K562 (cell line): ENCODE results near the gene PLXNA2. TPM values are rescaled to one million over a fixed set of nuclear protein-coding genes. Genes with fewer than 3 reads are reported as not detected.

Source experiments
- BCLAF1 ChIP-seq, 2 experiments: fragments of 450-650 bp in 1 of 2; IDR thresholded peaks; 2 replicates each; pipeline ENCODE4 v1.6.1; 2011 to 2017; ENCODE audit warnings: low read depth in 2 of 2, antibody characterized with exemption in 1 of 2, borderline replicate concordance in 1 of 2, low read length in 1 of 2, mild to moderate bottlenecking in 1 of 2, mixed read lengths in 1 of 2; ENCODE audit not compliant: control insufficient read depth in 1 of 2
- CBFA2T2 ChIP-seq: fragments of 450-650 bp; conservative IDR thresholded peaks from 2 replicates; pipeline ENCODE4 v1.6.1; 2017; ENCODE audit warnings: mild to moderate bottlenecking
- FOXP4 ChIP-seq: sonication (generic); formaldehyde crosslinking; IDR thresholded peaks from 2 replicates; pipeline ENCODE4 v1.8.0; 2022; ENCODE audit warnings: mild to moderate bottlenecking, missing genetic modification reagents, borderline replicate concordance
- GATA2 ChIP-seq: sonication (generic); formaldehyde crosslinking; IDR thresholded peaks from 2 replicates; pipeline ENCODE4 v1.4.0; 2020; ENCODE audit warnings: mild to moderate bottlenecking, missing genetic modification reagents
- HLTF ChIP-seq: fragments of 450-650 bp; IDR thresholded peaks from 2 replicates; pipeline ENCODE4 v1.6.1; 2016
- KLF13 ChIP-seq: fragments of 450-650 bp; IDR thresholded peaks from 2 replicates; pipeline ENCODE4 v1.6.1; 2016; ENCODE audit warnings: missing genetic modification characterization, low read depth, mild to moderate bottlenecking, missing compliant biosample characterization, moderate library complexity, borderline replicate concordance
- MED1 ChIP-seq: sonication (generic); formaldehyde crosslinking; IDR thresholded peaks from 2 replicates; pipeline ENCODE4 v1.8.1; 2023; ENCODE audit warnings: missing genetic modification reagents, borderline replicate concordance
- POLR2AphosphoS5 ChIP-seq: IDR thresholded peaks from 2 replicates; pipeline ENCODE4 v1.6.1; 2011; ENCODE audit warnings: mild to moderate bottlenecking, low read depth, low read length, moderate library complexity; ENCODE audit not compliant: control insufficient read depth, insufficient read depth
- RBM34 ChIP-seq: fragments of 200-400 bp; formaldehyde crosslinking; IDR thresholded peaks from 2 replicates; pipeline ENCODE4 v1.6.1; 2018; ENCODE audit warnings: low read length, borderline replicate concordance; ENCODE audit not compliant: insufficient read depth
- TCF7 ChIP-seq: sonication (generic); IDR thresholded peaks from 2 replicates; pipeline ENCODE4 v1.6.1; 2016; ENCODE audit warnings: antibody characterized with exemption, borderline replicate concordance
- ZBTB11 ChIP-seq, 3 experiments: fragments of 200-800 bp in 1 of 3; fragments of 250-450 bp in 1 of 3; fragments of 450-650 bp in 1 of 3; sonication (Bioruptor Pico) in 1 of 3; sonication (Bioruptor generic) in 1 of 3; formaldehyde crosslinking in 1 of 3; IDR thresholded peaks; 2 replicates each; pipeline versions ENCODE4 v1.6.1 to v1.8.0; 2016 to 2022; ENCODE audit warnings: mild to moderate bottlenecking in 2 of 3, missing genetic modification characterization in 2 of 3, missing compliant biosample characterization in 1 of 3, moderate library complexity in 1 of 3
- polyA plus RNA-seq, 8 experiments: library from polyadenylated mRNA; depleted of rRNA in 4 of 8; stranded (reverse) in 5 of 8; unstranded in 3 of 8; fragments of >200 nt; fragmentation: Nextera tagmentation in 2 of 8; fragmentation: Illumina TruSeq in 1 of 8; extraction: Ambion mirVana in 2 of 8; extraction: Trizol in 1 of 8; gene quantifications; 2 replicates each; pipeline versions ENCODE4 v1.2.1 to v1.2.3, GENCODE V29; 2011 to 2014; ENCODE audit warnings: inconsistent platforms in 1 of 8, missing spikeins in 1 of 8
- total RNA-seq, 7 experiments: library from RNA; depleted of rRNA in 6 of 7; stranded (reverse); fragments of >200 nt in 6 of 7; fragmentation: Illumina TruSeq in 2 of 7; extraction: Trizol in 2 of 7; gene quantifications; 2 replicates each; pipeline versions ENCODE4 v1.2.1 to v1.2.3, GENCODE V29; 2011 to 2021; ENCODE audit warnings: low replicate concordance in 1 of 7

PLXNA2 gene
- total and polyA plus RNA-seq, 9 of the 15 experiments (the other 6 are each of a cell fraction or from before 2014, with no cell fraction given) = 0.01 to 1.3 (median 0.32) TPM

DNA sequence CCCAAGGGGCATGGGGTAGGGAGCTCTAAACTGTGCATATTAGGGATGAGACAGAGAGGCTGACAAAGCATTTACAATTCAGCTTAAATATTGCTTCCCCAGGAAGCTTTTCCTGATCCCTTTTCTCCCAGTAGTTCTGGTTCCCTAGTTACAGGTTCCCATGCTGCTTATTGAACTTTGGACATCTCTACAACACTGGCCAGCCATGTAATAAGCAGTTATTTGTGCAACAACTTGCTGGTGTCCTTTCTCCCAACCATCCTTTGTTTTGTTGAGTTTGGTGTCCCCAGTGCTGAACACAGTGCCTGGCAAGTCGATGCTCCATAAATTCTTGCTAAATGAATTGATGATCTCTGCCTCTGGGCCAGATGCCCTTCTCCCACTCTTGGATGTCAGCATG lies 80.6 kb downstream of the PLXNA2 start (continued):
- TF ChIP-seq ZBTB11 (CRISPR knock-in tag; IDR thresholded peaks at IDR 0.05) (no peak), KLF13 (no peak), HLTF (no peak), TCF7 (no peak), CBFA2T2 (no peak), FOXP4 (no peak), MED1 (CRISPR knock-in tag) (no peak), RBM34 (no peak), BCLAF1 (IDR thresholded peaks at IDR 0.05; ENCODE audit: borderline replicate concordance in 1 of 2, control insufficient read depth in 1 of 2, low read depth in 2 of 2, low read length in 1 of 2) (no peak), GATA2 (CRISPR knock-in tag) (no peak), POLR2AphosphoS5 (no peak)
